Adrenal gland (tissue), 5 donors: ENCODE data around the gene TAF15.

ENCODE experiments used
- POLR2A ChIP-seq, 2 donors: fragments of 450-650 bp; IDR thresholded peaks; one replicate each; pipeline ENCODE4 v1.6.1; 2017; ENCODE audit warnings: antibody characterized with exemption in 2 of 2, mild to moderate bottlenecking in 2 of 2, moderate library complexity in 1 of 2
- TF ChIP-seq, protein P1 (sequence below), 6 experiments: fragments of 450-650 bp in 4 of 6; fragments of 200-600 bp in 2 of 6; sonication (generic) in 1 of 6; IDR thresholded peaks; 1 replicate in 5 of 6; 2 replicates in 1 of 6; pipeline versions ENCODE4 v1.5.1 to v1.8.0; 2016 to 2021; ENCODE audit warnings: antibody characterized with exemption in 6 of 6, mild to moderate bottlenecking in 2 of 6, moderate library complexity in 1 of 6
- donor health status: DM: no; HTN: no; CAD: no.

DNA sequence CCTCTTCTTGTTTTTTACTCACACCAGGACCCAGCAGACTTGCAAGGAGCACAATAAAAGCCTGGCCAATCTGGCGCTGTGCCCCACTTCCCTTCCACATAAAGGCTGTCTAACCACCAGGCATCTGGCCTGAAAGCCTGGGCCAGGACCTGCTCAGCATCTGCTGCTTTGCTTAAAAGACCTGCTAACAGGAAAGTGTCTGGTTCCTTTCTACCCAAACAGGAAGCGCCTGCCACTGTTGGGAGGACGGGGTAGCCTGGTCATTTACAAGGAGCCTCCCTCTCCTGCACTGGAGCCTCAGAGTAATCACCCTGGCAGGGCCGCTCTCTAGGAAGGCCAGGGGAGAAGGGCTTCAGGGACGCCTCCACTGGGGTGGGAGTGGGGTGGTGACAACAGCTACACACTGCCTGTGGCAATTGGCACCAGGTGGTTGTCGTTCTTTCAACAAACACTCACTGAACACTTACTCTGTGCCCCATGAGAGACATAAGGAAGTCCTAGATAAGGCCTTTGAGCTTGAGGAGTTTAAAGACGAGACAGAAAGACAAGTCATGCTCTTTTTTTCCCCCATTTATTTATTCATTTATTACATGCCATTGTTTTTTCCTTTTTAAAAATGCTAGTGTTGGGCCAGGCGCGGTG lies 7.6 kb upstream of the TAF15 start:
- TF ChIP-seq, protein P1, sequence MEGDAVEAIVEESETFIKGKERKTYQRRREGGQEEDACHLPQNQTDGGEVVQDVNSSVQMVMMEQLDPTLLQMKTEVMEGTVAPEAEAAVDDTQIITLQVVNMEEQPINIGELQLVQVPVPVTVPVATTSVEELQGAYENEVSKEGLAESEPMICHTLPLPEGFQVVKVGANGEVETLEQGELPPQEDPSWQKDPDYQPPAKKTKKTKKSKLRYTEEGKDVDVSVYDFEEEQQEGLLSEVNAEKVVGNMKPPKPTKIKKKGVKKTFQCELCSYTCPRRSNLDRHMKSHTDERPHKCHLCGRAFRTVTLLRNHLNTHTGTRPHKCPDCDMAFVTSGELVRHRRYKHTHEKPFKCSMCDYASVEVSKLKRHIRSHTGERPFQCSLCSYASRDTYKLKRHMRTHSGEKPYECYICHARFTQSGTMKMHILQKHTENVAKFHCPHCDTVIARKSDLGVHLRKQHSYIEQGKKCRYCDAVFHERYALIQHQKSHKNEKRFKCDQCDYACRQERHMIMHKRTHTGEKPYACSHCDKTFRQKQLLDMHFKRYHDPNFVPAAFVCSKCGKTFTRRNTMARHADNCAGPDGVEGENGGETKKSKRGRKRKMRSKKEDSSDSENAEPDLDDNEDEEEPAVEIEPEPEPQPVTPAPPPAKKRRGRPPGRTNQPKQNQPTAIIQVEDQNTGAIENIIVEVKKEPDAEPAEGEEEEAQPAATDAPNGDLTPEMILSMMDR (IDR thresholded peaks at IDR 0.05) = no peak
- TF ChIP-seq POLR2A (IDR thresholded peaks at IDR 0.05) = no peak
